Measurements from ENCODE around the gene KRTAP9-1.
"Not testable (repeated sequence)": the region's sequence is repeated elsewhere in the genome, so short reads cannot be mapped to it uniquely, and the experiment has no call there.

Gene KRTAP9-1

GRCh38 chr17:41184480-41184961 is 5.2 kb upstream of the KRTAP9-1 start, which contains the start of gene KRTAP4-1:
TSS of gene KRTAP4-1 (minus strand) at chr17:41184911. CDS start at chr17:41184854, 57 bp downstream.
- DNase-seq = no peak

- DNase-seq = no peak
Observed at GRCh38 chr17:41185001-41185400, 4.7 kb upstream of the KRTAP9-1 start.

GRCh38 chr17:41186872-41187271 is 2.8 kb upstream of the KRTAP9-1 start:
- no peak for DNase-seq

GRCh38 chr17:41190328-41190727 is 641 bp downstream of the KRTAP9-1 start:
- no peak for DNase-seq

- no peak for DNase-seq
Observed at GRCh38 chr17:41196068-41196467, 6.4 kb downstream of the KRTAP9-1 start.

GRCh38 chr17:41199421-41200078 is 9.9 kb downstream of the KRTAP9-1 start:
- no peak for DNase-seq

GRCh38 chr17:41211845-41212466 is 22.3 kb downstream of the KRTAP9-1 start:
- no peak for DNase-seq

- no peak for DNase-seq
Observed at GRCh38 chr17:41212524-41213169, 23.0 kb downstream of the KRTAP9-1 start.

- DNase-seq = no peak
Observed at GRCh38 chr17:41215681-41216080, 26.0 kb downstream of the KRTAP9-1 start.

- DNase-seq = no peak
Observed at GRCh38 chr17:41223821-41224220, 34.1 kb downstream of the KRTAP9-1 start.

- DNase-seq = no peak
Observed at GRCh38 chr17:41226051-41226450, 36.4 kb downstream of the KRTAP9-1 start.

GRCh38 chr17:41226598-41227095 is 37.0 kb downstream of the KRTAP9-1 start, which contains the start of gene KRTAP9-2:
TSS of gene KRTAP9-2 (plus strand) at chr17:41226648. CDS start at chr17:41226655, 7 bp downstream.
- DNase-seq = not testable (repeated sequence)

GRCh38 chr17:41230094-41230493 is 40.4 kb downstream of the KRTAP9-1 start:
- no peak for DNase-seq

GRCh38 chr17:41231731-41232130 is 42.0 kb downstream of the KRTAP9-1 start:
- no peak for DNase-seq

- not testable (repeated sequence) for DNase-seq
Observed at GRCh38 chr17:41232399-41233105, 42.9 kb downstream of the KRTAP9-1 start, which contains the start of gene KRTAP9-3. TSS of gene KRTAP9-3 (plus strand) at chr17:41232449. CDS start at chr17:41232502, 53 bp downstream.

- DNase-seq = not testable (repeated sequence)
Observed at GRCh38 chr17:41237116-41237515, 47.4 kb downstream of the KRTAP9-1 start.

- not testable (repeated sequence) for DNase-seq
Observed at GRCh38 chr17:41237949-41238437, 48.3 kb downstream of the KRTAP9-1 start, which contains the start of gene KRTAP9-8. TSS of gene KRTAP9-8 (plus strand) at chr17:41237999. CDS start at chr17:41238052, 53 bp downstream.
